GM21515 (cell line): ENCODE data around the gene LDLR.
"Not testable (repeated sequence)": the region's sequence is repeated elsewhere in the genome, so short reads cannot be mapped to it uniquely, and the experiment has no call there.

Experiments used
- ATAC-seq: cut with Tn5 transposase; IDR thresholded peaks from one replicate; pipeline ENCODE4 v1.9.1; 2021; ENCODE audit not compliant: unreplicated experiment

LDLR gene

DNA sequence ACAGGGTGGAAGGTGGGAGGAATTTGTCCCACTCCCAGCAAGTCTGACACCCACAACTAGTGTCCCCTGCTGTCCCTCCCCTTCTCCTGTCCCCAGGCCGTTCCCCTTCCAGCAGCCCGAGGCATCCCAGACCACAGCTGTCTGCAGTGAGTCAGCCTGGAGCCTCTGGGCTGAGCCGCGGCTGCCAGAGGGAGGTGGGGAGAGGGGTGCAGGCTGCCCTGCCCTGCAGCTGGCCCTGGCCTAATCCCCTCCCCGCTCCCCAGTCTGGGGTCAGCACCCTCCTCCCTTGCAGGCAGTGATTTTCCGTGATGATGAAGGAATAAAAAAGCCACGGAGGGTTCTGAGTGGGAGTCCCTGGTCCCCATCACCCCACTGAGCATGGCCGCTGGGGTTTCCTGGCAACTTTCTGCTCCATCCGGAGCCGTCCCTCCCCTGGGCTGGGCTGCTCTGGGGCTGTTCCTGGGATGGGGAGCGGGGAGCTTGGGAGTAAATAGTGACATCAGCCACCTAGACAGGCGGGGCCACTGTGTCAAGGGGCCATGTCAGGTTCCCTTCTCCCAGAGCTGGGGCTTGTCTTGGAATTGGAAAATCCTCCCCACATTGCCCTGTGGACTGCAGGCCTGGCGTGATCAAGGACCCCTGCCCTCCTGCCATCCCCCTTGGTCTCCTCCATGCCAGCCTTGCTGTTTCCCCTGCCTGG, 49.5 kb downstream of the LDLR start:
- no peak for ATAC-seq

DNA sequence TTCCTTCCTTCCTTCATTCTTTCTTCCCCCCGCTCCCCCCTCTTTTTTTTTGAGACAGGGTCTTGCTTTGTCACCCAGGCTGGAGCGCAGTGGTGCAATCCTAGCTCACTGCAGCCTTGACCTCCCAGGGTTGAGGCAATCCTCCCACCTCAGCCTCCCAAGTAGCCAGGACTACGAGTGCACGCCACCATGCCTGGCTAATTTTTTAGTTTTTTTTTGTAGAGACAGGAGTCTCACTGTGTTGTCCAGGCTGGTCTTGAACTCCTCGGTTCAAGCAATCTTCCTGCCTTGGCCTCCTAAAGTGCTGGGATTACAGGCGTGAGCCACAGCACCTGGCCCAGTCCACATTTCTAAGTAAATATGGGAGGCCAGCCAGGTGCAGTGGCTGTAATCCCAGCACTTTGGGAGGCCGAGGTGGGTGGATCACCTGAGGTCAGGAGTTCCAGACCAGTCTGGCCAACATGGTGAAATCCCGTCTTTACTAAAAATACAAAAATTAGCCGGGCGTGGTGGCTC, 50.8 kb downstream of the LDLR start:
- not testable (repeated sequence) for ATAC-seq

DNA sequence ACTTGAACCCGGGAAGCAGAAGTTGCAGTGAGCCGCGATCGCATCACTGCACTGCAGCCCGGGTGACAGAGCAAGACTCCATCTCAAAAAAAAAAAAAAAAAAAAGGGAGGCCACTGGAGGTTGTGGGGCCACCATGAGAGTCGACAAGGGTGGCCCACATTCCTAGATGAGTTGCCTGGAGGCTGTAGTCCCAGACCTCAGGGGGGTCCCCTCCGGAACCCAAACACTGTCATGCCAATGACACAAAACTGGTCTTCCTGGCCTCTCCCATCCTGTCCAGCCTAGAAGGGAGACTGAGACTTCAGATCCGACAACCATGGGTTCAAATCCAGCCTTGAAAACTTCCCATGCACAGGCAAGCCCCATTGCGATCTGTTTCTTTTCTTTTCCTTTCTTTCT, 51.6 kb downstream of the LDLR start:
- no peak for ATAC-seq

DNA sequence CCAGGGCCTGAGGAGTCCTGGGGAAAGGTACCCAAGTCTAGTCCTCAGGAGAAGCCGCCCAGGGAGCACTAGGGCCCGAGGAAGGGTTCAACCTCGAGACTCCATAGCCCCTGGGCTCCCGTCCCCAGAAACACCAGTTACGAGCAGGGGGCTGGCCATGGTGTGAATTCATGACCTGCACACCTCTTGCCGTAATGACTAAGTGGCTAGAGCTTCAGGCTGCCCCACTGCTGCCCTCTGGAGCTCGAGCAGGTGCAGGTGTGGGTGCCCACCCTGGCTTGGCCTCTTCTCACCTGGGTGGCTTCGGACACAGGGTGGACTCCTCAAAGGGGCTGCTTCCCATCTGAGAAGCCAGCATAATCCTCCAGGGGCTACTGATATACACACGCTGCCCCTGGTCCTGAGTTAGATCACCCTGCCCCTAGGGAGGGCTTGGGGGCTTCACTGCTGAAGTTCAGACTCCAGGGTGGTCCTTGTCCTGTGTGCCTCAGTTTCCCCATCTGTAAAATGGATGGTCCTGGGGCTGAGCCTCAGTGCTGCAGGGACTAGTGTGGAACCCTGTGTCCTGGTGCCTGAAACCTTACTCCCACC, 52.8 kb downstream of the LDLR start:
- no peak for ATAC-seq

DNA sequence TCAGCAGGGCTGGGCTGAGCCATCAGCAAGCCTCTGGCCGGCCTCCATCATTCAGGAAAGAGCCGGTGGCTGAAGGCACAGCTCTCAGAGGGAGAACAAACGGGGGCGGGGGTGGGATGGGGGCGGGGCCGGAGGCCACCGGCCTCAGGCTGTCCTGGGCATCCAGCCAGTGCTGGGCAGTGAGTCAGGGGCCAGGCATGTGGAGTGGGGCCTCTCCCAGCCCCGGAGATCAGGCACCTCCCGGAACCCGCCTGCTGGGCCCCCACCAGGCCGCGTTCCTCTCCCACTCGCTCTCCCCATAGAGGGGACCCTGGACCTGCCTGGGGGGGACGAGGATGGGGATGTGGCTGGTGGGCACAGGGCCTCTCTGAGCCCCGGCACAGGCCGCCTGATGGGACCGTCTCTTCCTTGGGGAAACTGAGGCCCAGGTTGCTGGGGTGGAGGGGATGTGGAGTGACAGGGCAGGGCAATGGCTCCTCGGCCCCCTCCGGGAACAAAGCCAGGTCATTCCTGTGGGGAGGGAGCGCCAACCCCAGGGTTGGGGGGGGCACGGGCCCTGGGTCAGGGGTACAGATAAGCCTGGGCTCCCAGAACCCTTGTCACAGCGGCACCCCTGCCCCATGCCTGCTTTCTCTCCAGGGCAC, 53.4 kb downstream of the LDLR start:
- ATAC-seq, result no peak

DNA sequence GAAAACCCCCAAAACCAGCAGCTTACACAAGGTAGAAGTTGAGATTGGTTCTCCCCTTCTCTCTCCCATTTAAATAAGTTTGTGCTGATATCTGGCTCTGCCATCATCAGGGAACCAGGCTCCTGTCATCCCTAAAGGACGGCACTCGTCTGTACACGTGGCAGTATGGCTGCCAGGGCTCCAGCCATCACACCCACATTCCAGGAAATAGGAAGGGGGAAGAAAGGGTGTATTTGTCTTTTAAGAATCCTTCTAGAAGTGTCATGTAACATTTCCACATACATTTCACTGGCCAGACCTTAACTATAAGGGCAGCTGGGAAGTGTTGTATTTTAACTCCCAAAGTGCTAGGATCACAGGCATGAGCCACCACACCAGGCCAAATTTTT, 56.3 kb downstream of the LDLR start:
- ATAC-seq, result no peak

DNA sequence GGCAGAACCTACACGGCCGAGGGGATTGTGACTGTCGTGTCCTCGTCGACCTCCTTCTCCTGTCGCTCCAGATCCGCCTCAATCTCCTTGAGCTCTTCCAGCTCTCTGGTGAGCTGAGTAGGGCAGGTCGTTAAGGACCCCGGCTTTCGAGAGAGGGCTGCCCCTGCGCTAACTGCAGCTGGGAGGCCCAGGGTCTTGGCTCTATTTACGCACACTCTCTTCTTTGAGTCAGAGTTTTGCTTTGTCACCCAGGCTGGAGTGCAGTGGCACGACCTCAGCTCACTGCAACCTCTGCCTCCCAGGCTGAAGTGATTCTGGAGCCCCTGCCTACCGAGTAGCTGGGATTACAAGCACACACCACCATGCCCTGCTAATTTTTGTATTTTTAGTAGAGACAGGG, 58.7 kb downstream of the LDLR start:
- no peak for ATAC-seq

DNA sequence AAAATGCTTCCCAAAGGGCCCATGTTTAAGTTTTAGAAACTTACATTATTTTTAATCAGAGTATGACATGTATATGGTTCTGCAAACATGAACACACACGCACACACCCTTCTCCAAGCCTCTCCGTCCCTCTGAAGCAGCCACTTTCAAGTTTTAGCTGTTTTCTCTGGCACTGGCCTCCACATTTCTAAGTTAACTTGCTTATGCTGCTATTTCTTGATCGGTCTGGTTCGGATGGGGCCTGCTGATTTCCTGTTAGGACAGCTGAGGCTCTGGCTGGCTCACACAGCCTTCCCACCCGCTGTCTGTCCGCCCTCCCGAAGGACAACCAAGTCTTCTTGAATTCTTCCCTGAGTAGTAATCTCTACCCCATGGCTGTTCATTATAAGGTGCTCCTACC, 61.9 kb downstream of the LDLR start:
- no peak for ATAC-seq

DNA sequence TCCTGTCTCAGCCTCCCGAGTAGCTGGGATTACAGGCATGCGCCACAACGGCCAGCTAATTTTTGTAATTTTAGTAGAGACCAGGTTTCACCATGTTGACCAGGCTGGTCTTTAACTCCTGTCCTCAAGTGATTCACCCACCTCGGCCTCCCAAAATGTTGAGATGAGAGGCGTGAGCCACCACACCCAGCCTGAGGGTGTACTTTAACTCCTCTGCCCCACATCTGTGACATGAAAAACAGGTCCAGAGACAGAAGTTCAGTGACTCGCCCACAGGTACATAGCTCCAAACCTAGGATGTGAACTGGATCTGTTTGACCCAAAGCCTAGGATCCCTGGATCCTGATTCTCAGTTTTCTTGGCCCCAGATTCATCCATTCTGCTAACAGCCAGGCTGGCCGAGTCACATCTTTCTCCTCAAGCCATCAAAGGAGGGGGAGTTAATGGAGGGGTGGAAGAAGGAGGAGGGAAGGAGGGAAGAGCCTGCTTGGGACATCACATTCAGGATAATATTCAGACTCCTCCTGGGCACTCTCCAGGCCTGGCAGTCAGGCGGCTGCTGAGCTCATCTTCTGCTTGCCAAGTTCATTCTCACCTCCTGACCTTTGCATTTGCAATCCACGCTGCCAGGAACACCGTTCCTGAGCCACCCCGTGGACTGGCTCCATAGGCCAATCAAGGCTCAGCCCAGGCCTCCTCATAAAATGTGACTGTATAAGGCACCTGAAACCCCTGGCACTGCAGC, 63.2 kb downstream of the LDLR start:
- ATAC-seq, result no peak

DNA sequence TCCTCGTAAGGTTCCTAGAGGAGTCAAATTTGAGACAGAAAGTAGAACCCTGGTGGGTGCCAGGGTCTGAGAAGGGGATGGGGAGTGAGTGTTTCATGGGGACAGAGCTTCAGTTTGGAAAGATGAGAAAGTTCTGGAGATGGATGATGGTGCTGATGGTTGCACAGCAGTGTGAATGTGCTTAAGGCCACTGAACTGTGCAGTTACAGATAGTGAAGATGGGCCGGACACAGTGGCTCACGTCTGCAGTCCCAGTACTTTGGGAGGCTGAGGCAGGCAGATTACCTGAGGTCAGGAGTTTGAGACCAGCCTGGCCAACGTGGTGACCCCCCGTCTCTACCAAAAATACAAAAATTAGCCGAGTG, 65.4 kb downstream of the LDLR start:
- no peak for ATAC-seq

DNA sequence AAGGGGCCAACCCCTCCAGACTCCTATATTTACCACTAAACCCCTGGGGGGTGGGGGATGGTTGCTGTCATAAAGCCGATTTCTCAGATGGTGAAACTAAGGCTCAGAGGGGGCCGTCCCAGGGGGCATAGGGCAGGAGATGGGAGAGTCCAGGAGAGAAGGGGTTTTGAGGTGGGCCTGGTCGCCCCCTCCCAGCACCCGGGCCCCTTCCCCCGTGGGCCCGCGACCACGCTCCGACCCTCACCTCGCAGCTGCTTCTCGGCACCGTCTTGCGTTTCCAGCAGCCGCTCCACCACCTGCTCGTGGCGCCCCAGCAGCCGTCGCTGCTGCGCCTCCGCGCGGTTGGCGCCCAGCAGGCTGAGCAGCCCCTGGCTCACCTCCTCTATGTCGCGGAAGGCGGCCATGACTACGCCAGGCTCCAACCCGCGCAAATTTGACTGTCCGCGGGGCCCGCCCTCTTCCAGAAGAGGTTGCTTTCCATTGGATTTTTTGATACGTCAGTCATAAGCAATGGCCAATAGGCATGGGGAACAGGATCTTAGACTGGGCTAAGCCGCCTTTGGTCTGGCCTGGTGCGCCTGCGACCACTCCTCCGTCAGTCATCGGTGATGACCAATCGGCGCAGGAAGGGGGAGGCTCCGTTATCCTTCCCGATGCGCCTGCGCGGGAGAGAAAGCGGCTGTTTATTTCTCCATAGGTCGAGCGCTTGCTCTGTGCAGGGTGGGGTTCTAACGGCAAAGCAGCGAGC, 66.3 kb downstream of the LDLR start, which contains the start of gene SPC24:
SPC24 (minus strand) TSS at position 410 of the 748 bp plus-strand sequence; CDS start at position 404, 6 bp downstream.
- ATAC-seq, result peak; percentile 95

DNA sequence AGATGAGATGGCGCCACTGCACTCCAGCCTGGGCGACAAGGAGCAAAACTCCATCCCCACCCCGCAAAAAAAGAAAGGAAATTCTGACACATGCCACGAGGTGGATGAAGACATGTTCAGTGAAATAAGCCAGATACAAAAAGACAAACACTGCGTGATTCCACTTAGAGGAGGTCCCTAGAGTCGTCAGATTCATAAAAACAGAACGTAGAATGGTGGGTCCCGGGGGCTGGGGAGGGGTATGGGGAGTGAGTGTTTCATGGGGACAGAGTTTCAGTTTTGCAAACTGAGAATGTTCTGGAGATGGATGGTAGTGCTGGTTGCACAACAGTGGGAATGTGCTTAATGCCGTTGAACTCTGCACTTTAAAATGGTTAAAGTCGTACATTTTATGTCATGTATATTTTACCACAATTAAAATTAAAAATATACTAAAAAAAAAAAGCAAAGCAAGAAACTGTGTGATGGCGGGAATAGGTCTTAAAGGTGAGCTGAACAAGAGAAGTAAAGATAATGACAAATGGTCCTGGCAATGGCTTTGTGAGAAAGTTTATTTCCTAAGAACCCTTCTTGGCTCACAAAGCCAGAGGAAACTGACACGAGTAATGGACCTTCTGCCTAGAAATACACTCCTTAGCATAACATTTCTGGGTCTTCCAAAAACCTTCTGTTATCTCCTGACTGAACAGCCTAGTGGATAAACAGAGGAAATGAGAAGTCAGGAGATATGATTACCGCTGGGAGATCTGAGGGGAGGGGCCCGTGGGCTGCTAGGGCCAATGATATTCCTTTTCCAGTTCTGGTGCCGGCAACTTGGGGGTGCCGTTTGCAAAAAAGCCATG, 70.6 kb downstream of the LDLR start:
- no peak for ATAC-seq

DNA sequence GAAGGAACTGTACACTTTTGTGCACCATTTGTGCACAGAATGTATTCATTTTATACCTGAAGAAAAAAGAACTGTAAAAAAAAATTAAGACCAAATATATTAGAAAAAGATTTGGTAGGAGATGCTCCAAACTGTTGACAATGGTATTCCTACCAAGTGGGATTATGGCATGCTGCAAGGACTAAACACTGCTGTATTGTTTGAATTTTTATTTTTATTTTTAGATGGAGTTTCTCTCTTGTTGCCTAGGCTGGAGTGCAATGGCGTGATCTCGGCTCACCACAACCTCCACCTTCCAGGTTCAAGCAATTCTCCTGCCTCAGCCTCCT, 71.1 kb downstream of the LDLR start:
- not testable (repeated sequence) for ATAC-seq

DNA sequence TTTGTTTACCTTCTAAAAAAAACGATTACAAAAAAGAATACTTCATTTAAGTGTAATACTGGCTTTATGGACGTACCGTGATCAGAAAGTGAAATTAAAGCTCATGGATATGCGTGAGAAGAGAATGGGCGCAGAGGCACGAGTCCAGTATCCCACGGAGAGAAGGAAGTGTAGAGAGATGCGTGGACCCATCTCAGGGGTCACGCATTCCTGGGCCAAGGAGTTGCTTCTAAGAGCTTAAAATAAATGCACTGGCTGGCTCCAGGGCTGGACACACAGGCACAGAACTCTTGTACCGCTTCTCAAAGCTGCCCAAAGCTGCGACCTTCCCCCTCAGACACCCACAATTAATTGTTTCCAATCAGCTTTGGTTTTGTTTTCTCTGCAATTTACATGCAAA, 75.0 kb downstream of the LDLR start:
- no peak for ATAC-seq

DNA sequence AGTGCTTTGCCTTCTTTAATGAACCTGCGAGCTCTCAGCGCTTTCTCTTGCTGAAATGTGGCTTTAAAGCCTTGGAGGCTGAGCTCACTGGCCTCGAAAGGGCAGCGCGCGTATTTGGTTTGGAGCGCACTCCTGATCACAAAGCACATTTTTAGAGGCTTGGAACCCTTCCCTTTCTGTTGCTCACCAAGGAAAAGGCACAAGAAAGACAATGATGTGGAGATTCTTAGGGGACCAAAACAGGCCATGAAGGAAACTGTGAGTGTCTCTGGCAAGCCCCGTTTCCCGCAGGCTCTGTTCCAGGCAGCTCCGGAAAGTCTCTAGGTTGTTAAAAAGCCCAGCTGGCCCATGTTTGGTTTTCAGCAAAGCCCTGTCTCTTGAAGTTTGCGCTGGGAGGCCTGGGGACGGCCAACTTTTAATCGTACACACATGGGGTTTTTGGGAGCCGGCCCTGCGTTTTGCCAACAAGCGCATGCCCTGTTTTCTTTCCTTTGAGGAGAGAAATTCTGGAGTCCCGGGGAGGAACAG, 75.7 kb downstream of the LDLR start:
- ATAC-seq, result no peak

DNA sequence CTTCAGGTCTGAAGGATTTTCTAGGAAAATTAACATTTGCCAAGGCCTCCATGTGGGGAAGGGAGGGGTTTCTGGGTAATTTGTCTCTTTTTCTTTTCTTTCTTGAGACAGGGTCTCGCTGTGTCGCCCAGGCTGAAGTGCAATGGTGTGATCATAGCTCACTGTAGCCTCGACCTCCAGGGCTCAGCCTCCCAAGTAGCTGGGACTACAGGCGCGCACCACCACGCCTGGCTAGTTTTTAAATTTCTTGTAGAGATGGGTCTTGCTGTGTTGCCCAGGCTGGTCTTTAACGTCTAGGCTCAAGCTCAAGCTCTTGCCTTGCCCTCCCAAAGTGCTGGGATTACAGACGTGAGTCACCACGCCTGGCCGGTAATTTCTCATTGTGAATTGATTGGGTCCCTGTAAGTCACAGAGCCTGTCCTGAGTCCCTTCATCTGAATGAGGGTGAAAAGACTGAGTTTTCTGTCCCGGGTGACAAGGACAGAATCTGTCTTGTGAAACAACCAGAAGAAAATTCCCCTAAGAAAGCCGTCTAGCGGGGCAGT, 76.3 kb downstream of the LDLR start:
- no peak for ATAC-seq

DNA sequence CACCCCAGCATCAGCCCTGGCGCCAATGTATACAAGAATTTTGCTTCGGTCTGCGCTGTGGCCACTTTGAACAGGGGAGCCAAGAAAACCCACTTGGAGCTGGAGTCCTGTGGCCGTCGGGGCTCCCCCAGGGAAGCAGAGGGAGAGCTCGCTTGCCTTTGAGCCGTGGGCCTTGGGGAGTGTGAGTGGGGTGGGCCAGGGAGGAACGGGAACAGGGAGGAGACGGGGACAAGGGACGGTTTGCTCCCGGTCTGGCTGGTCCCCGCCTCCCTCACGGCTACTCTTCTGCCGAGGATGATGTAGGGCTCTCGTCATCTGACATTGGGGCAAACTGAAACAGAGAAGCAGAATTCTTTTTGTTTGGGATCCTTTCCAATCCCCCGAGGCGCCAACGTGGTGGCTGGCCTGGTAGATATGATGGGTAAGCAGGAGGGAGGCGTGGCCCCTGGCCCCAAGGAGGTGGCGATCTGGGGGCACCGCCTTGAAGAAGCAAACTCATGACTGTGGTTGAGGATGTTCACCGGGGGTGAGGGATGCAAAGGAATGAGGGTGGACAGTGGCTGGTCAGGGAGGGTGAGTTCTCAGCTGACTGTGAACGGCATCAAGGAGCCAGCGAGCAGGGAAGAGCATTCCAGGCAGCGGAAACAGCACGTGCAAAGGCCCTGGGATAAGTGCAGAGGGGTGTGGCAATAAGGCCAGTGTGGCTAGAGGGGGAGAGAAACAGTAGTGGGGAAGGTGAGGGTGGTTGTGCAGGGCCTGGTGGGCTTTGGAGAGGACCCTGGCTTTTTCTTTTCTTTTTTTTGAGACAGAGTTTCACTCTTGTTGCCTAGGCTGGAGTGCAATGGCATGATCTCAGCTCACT, 77.2 kb downstream of the LDLR start:
- ATAC-seq, result no peak

DNA sequence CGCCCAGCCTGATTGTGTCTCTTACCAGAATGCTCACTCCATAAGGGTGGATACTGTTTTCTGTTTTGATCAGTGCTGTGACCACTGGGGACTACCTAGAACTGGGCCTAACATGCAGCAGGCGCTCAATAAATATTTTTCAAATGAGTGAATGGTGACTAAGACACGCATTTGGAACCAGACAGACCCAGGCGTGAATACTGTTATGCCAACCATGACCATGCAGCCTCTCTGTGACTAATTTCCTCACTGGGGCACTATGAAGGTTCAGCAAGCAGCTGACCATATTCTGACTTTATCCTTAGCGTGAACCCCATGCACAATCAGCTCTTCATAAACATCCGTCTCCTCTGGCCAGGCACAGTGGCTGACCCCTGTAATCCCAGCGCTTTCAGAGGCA, 79.3 kb downstream of the LDLR start:
- no peak for ATAC-seq
